Measurements from ENCODE around the gene TBC1D9B. TPM values are rescaled to one million over a fixed set of nuclear protein-coding genes. Genes with fewer than 3 reads are reported as not detected.

Gene TBC1D9B
- total RNA-seq, 1 donor from 2014 or later, result 128 TPM

DNA sequence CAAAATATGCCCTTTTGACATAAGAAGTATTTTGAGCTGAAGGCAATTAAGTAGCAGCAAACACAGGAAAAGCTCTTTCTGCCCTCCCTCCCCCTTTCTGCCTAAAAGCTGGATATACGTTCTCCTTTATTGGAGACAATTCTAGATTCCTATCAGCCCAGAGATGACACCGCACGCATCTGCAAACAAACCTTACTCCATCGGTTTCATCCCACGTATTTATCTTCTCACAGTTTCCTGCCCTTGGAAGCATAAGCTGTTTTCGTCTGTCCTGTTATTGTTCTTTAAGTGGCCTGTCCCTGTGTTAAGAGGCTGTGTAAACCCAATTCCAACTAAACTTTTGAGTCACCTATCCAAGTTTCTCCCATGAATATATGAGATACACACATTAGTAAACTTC lies 11.8 kb downstream of the TBC1D9B start:
- H3K27me3 Mint-ChIP-seq, result no peaks in the 10 kb centered on the region
- H3K36me3 Mint-ChIP-seq (ENCODE audit: insufficient read depth), result peaks cover 15% of the 10 kb centered on the region
- no peaks in the 10 kb centered on the region for H3K9me3 Mint-ChIP-seq (ENCODE audit: low read depth)
- DNase-seq (ENCODE audit: low spot score, unreplicated experiment), result no peak
- no peak overlapping the region for H3K27ac Mint-ChIP-seq
- H3K4me3 Mint-ChIP-seq (ENCODE audit: low read depth), result no peak overlapping the region
- TF ChIP-seq CTCF (IDR thresholded peaks at IDR 0.05; ENCODE audit: unreplicated experiment), result no peak
- H3K4me1 Mint-ChIP-seq (ENCODE audit: low read depth), result peaks cover 3% of the 10 kb centered on the region

GRCh38 chr5:179893958-179894895 lies 13.5 kb downstream of the TBC1D9B start:
- no peaks in the 10 kb centered on the region for H3K9me3 Mint-ChIP-seq (ENCODE audit: low read depth)

GRCh38 chr5:179893076-179893957 lies 14.4 kb downstream of the TBC1D9B start:
- no peak for DNase-seq (ENCODE audit: low spot score, unreplicated experiment)
- no peak for TF ChIP-seq CTCF (IDR thresholded peaks at IDR 0.05; ENCODE audit: unreplicated experiment)

More at GRCh38 chr5:179893958-179894895, 13.5 kb downstream of the TBC1D9B start:
- DNase-seq (ENCODE audit: low spot score, unreplicated experiment), result no peak
- peaks cover 3% of the 10 kb centered on the region for H3K4me1 Mint-ChIP-seq (ENCODE audit: low read depth)
- no peak overlapping the region for H3K27ac Mint-ChIP-seq
- peaks cover 16% of the 10 kb centered on the region for H3K36me3 Mint-ChIP-seq (ENCODE audit: insufficient read depth)
- no peak for TF ChIP-seq CTCF (IDR thresholded peaks at IDR 0.05; ENCODE audit: unreplicated experiment)
- no peaks in the 10 kb centered on the region for H3K27me3 Mint-ChIP-seq
- H3K4me3 Mint-ChIP-seq (ENCODE audit: low read depth), result no peak overlapping the region

GRCh38 chr5:179892255-179892654 lies 15.4 kb downstream of the TBC1D9B start:
- DNase-seq (ENCODE audit: low spot score, unreplicated experiment), result no peak
- H3K36me3 Mint-ChIP-seq (ENCODE audit: insufficient read depth), result peaks cover 12% of the 10 kb centered on the region
- H3K27me3 Mint-ChIP-seq, result no peaks in the 10 kb centered on the region
- no peak overlapping the region for H3K27ac Mint-ChIP-seq
- no peak for TF ChIP-seq CTCF (IDR thresholded peaks at IDR 0.05; ENCODE audit: unreplicated experiment)
- H3K4me3 Mint-ChIP-seq (ENCODE audit: low read depth), result no peak overlapping the region
- H3K9me3 Mint-ChIP-seq (ENCODE audit: low read depth), result no peaks in the 10 kb centered on the region
- H3K4me1 Mint-ChIP-seq (ENCODE audit: low read depth), result peaks cover 3% of the 10 kb centered on the region

More at GRCh38 chr5:179893076-179893957, 14.4 kb downstream of the TBC1D9B start:
- H3K27me3 Mint-ChIP-seq, result no peaks in the 10 kb centered on the region
- H3K9me3 Mint-ChIP-seq (ENCODE audit: low read depth), result no peaks in the 10 kb centered on the region
- peaks cover 3% of the 10 kb centered on the region for H3K4me1 Mint-ChIP-seq (ENCODE audit: low read depth)
- H3K4me3 Mint-ChIP-seq (ENCODE audit: low read depth), result no peak overlapping the region
- peaks cover 13% of the 10 kb centered on the region for H3K36me3 Mint-ChIP-seq (ENCODE audit: insufficient read depth)
- H3K27ac Mint-ChIP-seq, result no peak overlapping the region

Data from progenitor cell of endocrine pancreas (in vitro differentiated cells).